Tibial artery (tissue), 4 donors: ENCODE measurements around the gene CYP3A4.

Source experiments
- DNase-seq, 2 donors: peaks; one replicate each; pipeline ENCODE4 v3.0.0-alpha.2; 2019
- H3K27ac ChIP-seq, 2 donors: fragments of 200-600 bp; sonication (generic) in 1 of 2; 1 replicate in 1 of 2; 2 replicates in 1 of 2; pipeline ENCODE4 v1.5.1; 2018 to 2019; ENCODE audit warnings: mild to moderate bottlenecking in 1 of 2
- H3K27me3 ChIP-seq, 2 donors: fragments of 200-600 bp; sonication (generic) in 1 of 2; one replicate each; pipeline versions ENCODE4 v1.5.1 to v1.6.0; 2016 to 2019
- H3K36me3 ChIP-seq, 3 donors: fragments of 200-600 bp; sonication (generic) in 2 of 3; one replicate each; pipeline ENCODE4 v1.5.1; 2016 to 2019; ENCODE audit warnings: mild to moderate bottlenecking in 2 of 3
- H3K4me1 ChIP-seq, 4 donors: fragments of 200-600 bp; sonication (generic) in 2 of 4; 1 replicate in 3 of 4; 2 replicates in 1 of 4; pipeline ENCODE4 v1.5.1; 2016 to 2019
- H3K4me3 ChIP-seq, 2 donors: fragments of 200-600 bp; sonication (generic) in 1 of 2; 1 replicate in 1 of 2; 2 replicates in 1 of 2; pipeline ENCODE4 v1.5.1; 2018 to 2019; ENCODE audit warnings: mild to moderate bottlenecking in 2 of 2
- H3K9me3 ChIP-seq, 3 donors: fragments of 200-600 bp; sonication (generic) in 1 of 3; one replicate each; pipeline ENCODE4 v1.5.1; 2016 to 2019
- CTCF ChIP-seq, 2 experiments: fragments of 200-600 bp in 1 of 2; fragments of 450-650 bp in 1 of 2; IDR thresholded peaks; one replicate each; pipeline ENCODE4 v1.5.1; 2017 to 2019; ENCODE audit warnings: antibody characterized with exemption in 2 of 2, mild to moderate bottlenecking in 1 of 2, moderate library complexity in 1 of 2
- intact Hi-C: fragments of 100-400 bp; cut with DNase I; formaldehyde crosslinking; loops from one replicate; pipeline ENCODE4 v1.15.0; 2023; ENCODE audit warnings: low total_unique reads

CYP3A4 gene

GRCh38 chr7:99768471-99768870, 15.5 kb downstream of the CYP3A4 start:
- no peaks in the 10 kb centered on the region for H3K36me3 ChIP-seq
- intact Hi-C loops, result no loop called here
- H3K4me3 ChIP-seq, result no peak overlapping the region
- H3K27ac ChIP-seq, result no peak overlapping the region
- no peak for TF ChIP-seq CTCF (IDR thresholded peaks at IDR 0.05)
- no peaks in the 10 kb centered on the region for H3K4me1 ChIP-seq
- DNase-seq, result no peak
- H3K27me3 ChIP-seq, result no peaks in the 10 kb centered on the region
- no peaks in the 10 kb centered on the region for H3K9me3 ChIP-seq

GRCh38 chr7:99767662-99768061, 16.3 kb downstream of the CYP3A4 start:
- no peak for TF ChIP-seq CTCF (IDR thresholded peaks at IDR 0.05)

GRCh38 chr7:99766484-99767099, 17.4 kb downstream of the CYP3A4 start:
- Histone ChIP-seq H3K27ac (no peak overlapping the region), H3K9me3 (no peaks in the 10 kb centered on the region), H3K4me3 (no peak overlapping the region), H3K4me1 (peaks cover 0 to 4% (median 0%) of the 10 kb centered on the region in 4 donors), H3K36me3 (no peaks in the 10 kb centered on the region), H3K27me3 (no peaks in the 10 kb centered on the region)
- no peak for DNase-seq
- TF ChIP-seq CTCF (IDR thresholded peaks at IDR 0.05), result no peak
- intact Hi-C loops, result no loop called here

More at GRCh38 chr7:99767662-99768061, 16.3 kb downstream of the CYP3A4 start:
- Histone ChIP-seq H3K36me3 (no peaks in the 10 kb centered on the region), H3K4me3 (no peak overlapping the region), H3K27ac (no peak overlapping the region), H3K4me1 (peaks cover 0 to 4% (median 0%) of the 10 kb centered on the region in 4 donors), H3K27me3 (no peaks in the 10 kb centered on the region), H3K9me3 (no peaks in the 10 kb centered on the region)
- DNase-seq, result no peak
- intact Hi-C loops, result no loop called here

GRCh38 chr7:99764478-99764877, 19.5 kb downstream of the CYP3A4 start:
- Histone ChIP-seq H3K4me3 (no peak overlapping the region), H3K9me3 (no peaks in the 10 kb centered on the region), H3K27me3 (no peaks in the 10 kb centered on the region), H3K4me1 (peaks cover 0 to 4% (median 0%) of the 10 kb centered on the region in 4 donors), H3K27ac (no peak overlapping the region), H3K36me3 (no peaks in the 10 kb centered on the region)
- no peak for TF ChIP-seq CTCF (IDR thresholded peaks at IDR 0.05)
- DNase-seq, result no peak
- intact Hi-C loops, result no loop called here

- intact Hi-C loops, result no loop called here
- Histone ChIP-seq H3K36me3 (no peaks in the 10 kb centered on the region), H3K27me3 (no peaks in the 10 kb centered on the region), H3K4me1 (peaks cover 0 to 4% (median 0%) of the 10 kb centered on the region in 4 donors), H3K4me3 (no peak overlapping the region), H3K9me3 (no peaks in the 10 kb centered on the region), H3K27ac (no peak overlapping the region)
- TF ChIP-seq CTCF (IDR thresholded peaks at IDR 0.05), result no peak
- DNase-seq, result peak in 1 of 2 donors; percentile 24
These were observed 21.2 kb downstream of the CYP3A4 start for GRCh38 chr7:99762680-99763327.
